Fibroblast of peridontal ligament (primary cell): Measurements from ENCODE around the gene NFAM1.

Source experiments
- DNase-seq: peaks from one replicate; pipeline ENCODE4 v3.0.0-alpha.2; 2010; ENCODE audit errors: extremely low read depth

The NFAM1 gene

DNA sequence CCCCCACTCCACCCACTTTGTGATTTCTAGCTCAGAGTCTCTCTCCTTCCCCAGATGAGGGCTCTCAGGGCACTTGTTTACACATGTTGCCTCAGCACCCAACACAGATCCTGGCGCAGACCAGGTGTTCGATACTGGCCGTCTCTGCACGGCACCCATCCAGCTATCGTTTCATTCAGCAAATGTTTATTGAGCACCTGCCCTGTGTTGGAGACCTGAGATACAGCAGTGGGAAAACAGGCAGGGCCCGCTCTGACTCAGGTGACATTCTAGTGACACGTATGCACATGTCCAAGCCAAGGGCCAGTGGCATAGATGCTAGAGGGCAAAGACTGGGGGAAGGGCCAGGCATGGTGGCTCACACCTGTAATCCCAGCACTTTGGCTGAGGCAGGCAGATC is 71.9 kb downstream of the NFAM1 start:
- no peak for DNase-seq

DNA sequence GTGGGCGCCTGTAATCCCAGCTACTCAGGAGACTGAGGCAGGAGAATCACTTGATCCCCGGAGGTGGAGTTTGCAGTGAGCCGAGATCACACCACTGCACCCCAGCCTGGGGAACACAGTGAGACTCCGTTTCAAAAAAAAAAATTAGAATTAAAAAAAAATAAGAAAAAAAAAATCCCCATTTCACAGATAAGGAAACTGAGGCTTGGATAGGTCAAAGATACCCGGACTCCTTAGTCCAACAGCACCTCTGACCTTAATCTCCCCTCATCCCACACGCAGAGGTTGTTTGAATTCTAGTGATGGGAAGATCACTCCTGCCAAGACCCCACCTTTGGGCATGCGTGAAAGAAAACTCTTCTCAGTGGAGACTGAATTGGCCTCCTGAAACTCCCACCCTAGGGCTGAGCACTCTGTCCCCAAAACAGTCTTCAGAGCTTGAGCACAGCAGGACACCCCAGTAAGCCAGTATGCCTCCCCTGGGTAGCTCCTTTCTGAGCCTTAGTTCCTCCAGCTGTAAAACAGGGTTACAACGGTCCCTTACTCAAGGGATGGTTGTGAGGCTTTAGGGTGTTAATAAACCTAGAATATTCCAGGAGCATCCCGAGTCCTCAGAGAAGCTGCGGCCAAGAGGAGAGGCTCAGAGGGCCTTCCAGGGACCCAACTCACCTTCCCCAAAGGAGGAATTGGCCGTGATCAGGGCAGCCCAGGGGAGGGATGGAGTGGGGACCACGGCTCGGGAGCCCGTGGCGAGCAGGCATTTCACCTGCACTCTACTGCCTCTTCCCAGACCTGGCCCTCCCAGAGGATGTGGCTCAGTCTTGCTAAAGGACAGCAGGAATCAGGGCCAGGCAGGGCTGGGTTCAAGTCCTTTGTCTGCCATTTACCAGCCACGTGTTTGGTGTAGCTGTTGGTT is 73.3 kb downstream of the NFAM1 start:
- DNase-seq, result no peak

DNA sequence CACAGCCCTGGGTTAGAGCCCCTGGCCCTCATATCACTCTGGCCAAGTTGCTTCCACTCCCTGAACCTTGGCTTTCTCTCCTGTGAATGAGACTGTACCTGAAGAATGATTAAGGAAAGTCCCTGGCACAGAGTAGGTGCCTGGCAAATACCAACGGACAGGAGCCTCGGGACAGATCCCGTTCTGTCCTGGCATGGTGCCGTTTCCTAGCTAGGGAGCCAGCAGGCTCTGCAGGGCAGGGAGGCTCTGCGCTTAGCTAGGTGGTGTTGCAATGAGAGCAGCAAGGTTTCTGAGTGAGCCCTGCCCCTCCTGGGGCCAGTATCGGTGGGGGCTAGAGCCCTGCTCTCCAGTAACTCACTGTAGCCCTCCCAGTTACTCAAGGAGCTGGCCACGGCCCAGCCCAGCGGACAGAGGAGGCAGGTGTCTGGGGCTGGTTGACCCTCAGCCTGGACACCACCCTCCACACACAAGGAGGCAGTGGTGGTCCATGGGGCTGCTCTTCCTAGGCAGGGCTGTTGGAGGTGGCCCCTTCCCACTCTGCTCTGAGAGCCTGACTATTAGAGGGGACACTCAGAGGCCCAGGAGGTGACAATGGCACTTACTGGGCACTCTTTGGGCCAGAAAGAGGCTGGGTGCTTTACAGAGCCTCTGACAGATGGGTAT is 74.4 kb downstream of the NFAM1 start:
- no peak for DNase-seq

DNA sequence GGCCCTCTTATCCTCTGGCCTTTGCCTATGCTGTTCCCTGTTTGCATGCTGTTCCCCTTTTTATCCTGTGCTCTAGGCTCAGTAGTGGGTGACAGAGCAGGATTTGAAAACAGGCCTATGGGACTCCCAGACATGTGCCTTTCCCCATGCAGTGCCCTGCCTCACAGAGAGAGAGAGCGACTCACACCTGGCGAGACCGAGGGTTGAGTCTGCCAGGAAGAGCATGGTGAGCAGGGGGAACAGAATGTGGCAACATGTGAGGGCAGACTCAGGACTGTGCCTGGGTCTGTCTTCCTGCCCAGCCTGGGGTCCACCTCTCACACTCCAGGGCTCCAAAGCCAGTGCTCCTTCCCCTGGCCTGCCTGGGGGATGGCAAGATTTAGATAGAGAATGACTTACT is 75.0 kb downstream of the NFAM1 start:
- no peak for DNase-seq

DNA sequence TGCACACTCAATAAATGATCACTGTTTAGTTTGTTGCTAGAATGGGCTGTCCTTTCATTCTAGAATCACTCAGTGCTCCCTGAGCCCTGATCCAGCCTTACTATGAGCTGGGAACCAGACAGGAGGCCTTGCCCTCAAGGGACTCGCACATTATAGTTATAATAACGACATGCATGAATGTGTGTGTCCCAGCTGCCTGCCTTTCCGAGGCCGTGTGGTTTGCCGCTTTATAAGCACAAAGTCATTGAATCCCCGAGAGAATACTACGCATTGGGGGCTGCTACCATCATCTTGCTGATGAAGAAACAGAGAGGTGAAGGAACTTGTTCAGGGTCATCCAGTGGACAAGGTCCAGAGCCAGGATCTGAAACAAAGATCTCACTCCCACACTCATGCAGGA is 75.7 kb downstream of the NFAM1 start:
- DNase-seq, result no peak

DNA sequence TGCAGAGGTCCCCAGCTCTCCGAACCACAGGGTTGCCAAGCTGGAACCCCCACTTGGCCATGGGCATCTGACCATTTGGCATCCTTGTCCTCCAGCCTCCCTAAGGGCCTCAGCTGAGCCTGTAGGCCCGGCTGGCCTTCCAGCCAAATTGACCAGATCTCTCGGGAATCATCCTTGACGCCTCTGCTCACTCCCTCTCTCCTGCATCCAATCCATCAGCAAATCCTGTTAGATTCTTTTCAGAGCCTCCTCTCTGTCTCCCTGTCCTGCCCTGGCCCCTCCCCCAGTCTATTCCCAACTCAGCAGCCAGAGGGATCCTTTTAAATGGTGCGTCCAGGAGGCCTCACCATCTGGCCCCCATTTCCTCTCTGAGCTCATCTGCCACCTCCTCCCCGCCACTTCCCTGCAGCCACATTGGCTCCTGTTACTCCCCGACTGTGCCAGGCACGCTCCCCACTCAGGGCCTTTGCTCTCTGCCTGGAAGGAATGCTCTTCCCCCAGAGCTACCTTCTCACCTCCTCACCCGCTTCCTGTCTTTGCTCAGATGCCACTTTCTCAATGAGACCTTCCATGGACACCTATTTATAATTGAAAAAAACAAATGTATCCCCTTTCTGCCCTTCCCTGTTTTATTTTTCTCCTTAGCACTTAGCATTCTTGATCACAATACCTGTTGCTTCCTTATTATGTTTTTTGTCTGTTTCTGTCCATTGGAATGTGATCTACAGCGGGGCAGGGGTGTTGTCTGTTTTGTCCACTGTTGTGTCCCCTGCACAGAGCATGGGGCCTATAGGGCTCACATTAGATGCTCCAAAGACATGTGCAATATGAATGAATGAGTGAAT is 78.1 kb downstream of the NFAM1 start:
- DNase-seq, result no peak

DNA sequence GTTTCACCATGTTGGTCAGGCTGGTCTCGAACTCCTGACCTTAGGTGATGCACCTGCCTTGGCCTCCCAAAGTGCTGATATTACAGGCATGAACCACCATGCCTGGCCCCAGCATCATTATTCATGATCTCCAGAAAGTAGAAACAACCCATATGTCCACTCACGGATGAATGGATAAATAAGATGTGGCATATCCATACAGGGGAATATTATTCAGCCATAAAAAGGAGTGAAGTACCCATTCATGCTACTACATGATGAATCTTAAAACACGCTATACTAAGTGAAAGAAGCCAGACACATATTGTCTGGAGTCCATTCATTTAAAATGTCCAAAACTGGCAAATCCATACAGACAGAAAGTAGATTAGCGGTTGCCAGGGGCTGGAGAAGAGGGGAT is 81.8 kb downstream of the NFAM1 start:
- DNase-seq, result no peak

DNA sequence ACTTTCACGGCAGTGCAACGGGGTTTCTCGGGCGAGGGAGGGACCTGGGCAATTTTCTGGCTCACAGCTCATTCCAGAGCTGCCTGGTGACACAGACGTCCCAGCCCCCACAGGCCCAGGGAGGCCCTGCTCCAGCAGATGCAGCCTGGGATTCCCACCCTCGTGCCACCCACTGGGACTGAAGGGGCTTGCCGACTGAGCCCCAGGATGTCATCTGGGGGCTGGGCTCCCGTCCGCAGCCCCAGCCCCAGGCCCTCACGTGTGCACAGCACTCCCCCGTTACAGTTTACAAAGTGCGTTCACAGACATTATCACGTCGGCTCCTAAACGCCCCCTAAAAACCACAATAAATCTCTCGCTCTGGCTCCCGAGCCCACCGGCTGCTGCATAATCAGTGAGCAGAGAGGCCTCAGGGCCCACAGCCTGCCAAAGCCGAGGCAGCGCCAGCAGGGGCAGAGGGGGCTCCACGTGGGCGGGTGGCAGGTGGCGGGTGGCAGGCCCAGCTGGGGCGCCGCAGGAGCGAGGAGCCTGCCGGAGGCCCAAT is 84.8 kb downstream of the NFAM1 start:
- DNase-seq, result no peak

DNA sequence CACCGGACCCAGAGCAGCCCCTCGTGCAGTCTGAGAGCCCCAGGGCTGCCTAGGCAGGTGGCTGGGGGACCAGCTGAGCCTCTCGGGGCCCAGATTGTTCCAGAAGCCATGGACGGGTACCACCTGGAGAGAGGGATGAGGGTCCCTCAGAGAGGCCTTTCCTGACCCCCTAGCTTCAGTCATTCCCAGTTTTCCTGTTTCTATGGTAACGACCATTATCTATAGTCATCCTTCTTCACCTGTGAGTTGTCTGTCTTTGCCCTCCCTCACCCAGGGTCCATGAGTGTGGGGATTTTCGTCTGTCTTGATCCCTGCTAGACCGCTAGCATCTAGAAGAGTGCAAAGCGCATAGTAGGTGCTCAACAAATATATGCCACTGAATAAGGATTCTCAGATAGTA is 85.5 kb downstream of the NFAM1 start:
- DNase-seq, result no peak

DNA sequence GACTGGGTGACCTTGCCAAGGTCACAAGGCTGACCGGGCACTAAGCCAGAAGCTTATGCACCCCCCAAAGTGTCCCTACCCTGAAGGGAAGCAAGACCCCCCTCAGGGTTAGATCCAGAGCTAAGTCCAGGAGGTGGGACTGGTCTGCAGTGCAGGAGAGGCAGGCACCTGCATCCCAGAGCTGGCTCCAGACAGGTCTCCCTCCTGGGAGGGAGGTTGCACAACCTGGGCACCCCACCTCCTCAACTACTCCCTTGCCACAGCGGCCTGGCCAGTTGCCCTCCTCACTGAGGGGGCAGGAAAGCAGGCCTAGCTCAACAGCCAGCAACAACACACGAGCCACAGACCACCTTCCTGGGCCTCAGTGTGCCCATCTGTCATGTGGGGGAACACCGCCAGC is 86.7 kb downstream of the NFAM1 start:
- DNase-seq, result no peak

DNA sequence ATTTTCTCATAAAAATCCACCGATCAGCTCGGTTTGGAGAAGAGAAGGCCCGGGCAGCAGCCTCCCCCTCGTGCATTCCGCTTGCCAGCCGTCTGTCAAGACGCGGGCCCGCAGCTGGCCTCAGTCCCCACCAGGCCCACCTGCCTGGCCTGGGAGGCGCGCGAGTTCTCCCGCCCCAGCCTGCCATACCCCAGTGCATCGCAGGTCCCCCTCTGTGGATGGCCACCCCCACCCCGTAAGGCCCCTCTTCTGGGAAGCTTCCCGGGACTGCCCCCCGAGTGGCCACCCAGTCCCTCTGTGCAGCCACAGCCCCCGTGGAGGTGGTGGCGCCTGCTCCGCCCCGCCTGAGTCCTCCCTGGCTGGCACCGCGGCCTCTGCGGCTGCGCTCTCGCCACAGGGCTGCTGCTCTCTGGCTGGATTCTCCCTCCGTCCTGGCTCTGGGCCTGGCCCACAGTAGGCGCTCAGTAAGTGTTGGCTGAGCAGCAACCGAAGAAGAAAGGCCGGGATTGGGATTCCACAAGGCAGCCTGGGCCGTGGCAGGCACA is 87.8 kb downstream of the NFAM1 start:
- peak; percentile 17 for DNase-seq

DNA sequence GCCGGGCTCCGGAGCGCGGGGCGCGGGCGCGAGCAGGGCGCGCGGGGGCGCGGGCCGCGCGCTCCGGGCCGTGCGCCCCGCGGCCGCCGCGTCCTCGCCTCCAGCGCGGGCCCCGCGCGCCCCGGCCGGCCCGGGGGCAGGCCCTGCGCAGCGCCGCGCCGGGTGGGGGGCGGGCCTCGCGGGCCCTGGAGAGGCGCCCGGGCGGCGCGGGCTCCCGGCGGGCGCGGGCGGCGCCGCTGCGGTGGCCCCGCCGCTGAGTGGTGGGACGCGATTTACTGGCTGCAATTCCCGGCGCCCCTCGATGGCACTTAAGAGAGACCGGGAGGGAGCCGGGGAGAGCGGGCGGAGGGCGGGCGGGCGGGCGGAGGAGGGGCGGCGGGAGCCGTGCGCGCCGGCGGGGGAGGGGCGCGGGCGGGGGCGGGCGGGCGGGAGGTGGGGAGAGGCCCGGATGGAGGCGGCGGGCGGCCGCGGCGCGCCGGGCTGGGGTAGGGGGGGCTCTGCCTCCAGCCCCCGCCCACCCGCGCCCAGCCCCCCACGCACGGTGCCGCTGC is 88.6 kb downstream of the NFAM1 start:
- no peak for DNase-seq

DNA sequence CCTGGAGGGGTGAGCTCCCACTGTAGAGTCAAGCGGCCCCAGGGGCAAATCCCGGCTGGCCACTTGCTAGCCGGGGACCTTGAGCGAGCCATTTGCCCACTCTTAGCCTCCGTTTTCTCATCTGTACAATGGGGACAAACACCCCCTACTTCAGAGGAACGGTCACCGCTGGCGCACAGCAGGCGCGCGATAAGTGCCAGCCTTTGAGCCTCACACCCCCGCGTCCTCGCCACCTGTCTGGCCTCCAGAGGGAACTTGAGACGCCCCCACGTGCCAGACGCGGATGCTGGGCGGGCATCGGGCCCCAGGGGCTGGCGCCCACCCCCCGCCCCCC is 89.1 kb downstream of the NFAM1 start:
- no peak for DNase-seq

DNA sequence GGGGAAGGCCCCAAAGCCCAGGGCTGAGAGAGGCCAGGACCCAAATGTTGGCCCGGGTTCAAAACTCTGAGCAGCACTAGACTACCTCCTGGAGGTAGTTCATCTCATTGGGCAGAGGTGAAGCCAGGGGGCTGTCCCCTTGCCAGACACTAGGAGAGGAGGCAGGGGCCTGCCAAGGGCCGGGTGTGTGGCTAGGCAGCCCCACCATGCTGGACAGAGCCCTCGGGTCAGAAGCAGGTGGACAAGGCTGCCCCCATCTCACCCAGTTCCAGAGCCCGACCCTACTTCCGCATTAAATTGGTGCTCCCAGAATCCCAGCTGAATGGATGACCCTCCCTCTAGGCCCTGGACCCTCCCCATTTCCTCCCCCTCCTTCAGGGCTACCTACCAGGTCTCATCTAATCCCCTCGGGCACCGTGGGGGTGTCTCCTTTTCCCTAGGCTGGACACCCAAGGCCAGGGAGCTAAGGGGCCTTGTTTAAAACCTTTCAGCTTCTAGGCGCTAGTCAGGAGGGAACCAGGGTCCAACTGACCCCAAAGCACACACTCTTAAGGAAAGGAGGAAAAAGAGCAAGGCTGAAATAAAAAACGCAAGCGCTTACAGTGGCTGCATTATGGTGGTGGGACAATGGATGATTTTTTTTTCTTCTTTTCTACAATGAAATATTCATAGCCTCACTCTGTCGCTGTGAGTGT is 89.6 kb downstream of the NFAM1 start:
- no peak for DNase-seq

DNA sequence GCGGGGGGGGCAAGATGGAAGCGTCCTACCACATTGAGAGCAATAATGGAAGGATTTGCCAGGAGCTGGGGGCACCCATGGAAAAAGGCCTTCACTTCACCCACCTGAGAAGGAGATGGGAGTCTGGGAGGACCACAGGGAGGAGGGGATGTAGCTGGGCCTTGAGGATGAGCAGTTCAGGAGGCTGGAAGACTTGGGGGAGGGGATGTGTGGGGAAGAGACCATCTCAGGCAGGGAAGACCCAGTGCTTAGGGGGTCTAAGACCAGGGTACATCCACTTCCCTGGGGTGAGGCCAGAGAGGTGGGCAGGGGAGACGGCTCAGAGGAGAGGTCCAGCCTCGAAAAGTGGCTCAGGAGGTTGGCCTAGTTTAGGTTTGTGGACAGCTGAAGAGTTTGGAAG is 90.4 kb downstream of the NFAM1 start:
- DNase-seq, result no peak

DNA sequence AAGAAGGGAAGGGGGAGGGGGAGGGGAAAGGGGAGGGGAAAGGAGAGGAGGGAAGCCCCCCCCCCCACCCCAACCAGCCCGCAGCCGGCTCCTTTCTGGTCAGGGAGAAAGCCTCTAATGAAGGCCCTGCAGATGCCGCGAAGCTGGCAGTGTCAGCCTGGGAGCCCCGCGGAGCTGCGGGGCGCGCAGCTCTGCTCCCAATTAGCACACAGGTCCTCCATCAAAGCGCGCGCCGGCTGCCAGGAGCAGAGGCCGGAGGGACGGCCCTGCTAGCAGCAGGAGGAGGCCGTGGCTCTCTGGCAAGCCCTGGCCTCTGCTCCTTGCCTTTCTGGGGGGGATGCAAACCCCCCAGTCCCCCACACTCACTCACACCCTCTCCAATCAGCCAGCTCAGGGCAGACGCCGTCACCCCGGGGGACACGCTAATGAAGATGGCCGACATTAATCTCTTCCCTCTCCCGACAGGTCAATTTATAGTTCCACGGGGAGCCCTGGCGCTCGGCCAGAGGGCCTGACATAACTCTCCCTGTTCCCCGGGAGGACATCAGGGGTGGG is 91.3 kb downstream of the NFAM1 start:
- DNase-seq, result no peak

DNA sequence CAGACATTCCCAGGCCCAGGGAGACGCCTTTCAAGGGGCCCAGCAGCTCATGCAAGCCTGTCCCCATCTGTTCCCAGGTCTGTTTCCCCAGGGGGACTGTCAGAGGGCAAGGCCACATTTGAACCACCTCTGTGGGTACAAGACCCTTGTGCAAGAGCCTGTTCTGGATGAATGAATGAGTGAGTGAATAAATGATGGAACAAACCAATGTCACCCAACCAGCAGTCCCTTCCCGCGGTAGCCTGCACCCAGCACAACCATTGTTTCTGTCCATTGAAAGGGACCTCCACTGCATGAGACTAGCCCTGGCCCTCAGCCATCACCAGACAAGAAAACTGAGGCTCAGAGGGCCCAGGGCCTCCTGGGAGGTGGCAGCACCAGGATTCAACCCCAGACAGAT is 92.1 kb downstream of the NFAM1 start:
- no peak for DNase-seq

DNA sequence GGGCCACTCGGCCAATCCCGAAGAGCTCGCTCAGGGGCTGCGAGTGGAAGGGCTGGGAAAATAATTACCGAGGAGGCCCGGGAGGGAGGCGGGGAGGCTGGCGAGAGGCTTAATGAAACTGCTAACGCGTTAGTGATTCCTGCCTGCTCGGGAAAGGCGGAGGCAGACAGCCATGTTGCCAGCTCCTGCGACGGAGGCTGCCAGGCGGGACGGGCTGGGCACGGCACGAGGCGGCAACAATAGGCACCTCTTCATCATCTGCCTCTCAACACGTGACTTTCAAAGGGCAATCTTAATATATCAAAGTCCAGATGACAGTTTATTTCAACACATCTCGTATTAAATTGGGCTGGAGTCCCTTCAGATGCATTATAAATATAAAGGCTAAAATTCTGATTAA is 93.7 kb downstream of the NFAM1 start:
- DNase-seq, result no peak

DNA sequence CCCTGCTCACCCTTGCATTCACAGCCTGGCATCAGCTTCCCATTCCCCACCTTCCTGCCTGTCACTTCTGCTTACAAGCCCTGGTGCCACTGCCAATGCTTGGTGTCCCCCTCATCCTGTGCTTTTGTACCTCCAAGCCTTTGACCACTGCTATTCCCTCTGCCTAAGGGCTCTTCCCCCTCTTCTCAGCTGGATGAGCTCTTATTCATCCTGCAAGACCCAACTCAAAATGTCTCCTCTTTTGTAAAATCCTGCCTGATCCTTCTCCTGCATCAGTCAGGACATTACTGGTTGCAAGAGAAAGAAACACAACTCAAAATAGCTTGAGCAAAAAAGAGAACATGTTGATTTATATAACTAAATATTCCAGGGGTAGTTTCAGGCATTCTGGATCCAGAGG is 94.8 kb downstream of the NFAM1 start:
- DNase-seq, result no peak

DNA sequence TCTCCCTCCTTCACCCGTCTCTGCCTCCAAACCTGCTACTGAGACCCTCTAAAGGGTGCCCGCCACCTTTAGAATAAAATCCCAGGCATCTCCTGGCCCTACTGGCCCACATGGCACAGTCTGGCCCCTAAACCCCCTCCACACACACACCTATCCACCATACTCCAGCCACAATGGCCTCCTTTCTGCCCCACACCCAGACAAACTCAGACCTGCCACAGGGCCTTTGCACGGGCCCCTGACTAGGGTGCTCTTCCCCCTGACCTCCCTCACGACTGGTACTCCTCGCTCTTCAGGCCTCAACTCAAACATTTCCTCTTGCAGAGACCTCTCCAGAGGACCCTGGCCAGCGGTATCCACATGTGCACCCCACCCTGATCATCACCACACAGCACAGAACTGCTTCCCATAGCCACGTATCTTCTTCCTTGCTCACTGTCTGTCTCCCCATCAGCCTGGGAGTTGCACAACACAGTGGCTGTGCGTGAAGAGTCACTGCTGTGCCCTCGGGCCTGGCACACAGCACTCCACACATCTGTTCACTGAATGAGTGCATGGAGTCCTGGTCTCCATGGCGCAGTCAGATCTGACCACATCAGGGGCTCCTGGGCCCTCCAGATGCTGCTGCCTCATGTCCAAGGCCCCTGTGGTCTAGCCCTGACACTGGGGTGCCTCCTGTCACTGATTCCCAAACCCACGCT is 95.5 kb downstream of the NFAM1 start:
- DNase-seq, result no peak
